Measurements from ENCODE around the gene RNF144B.

DNA sequence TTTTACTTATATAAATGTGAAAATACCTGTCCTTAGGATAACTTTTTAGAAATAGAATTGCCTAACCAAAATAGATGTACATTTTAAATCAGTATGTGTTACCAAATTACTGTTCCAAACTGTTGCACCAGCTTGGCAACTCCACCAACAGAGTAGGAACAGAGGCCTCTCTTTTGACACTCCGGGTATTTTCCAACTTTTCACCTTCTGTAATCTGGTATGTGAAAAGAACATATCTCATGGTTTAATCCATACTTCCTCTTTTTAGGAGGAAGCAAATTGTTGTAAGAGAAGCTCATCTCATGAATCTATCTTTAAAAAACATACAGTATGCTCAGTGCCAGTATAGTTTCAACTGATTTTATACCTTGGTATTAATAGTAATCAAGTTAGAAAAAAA, 24.9 kb downstream of the RNF144B start:
- TF ChIP-seq, protein P1, sequence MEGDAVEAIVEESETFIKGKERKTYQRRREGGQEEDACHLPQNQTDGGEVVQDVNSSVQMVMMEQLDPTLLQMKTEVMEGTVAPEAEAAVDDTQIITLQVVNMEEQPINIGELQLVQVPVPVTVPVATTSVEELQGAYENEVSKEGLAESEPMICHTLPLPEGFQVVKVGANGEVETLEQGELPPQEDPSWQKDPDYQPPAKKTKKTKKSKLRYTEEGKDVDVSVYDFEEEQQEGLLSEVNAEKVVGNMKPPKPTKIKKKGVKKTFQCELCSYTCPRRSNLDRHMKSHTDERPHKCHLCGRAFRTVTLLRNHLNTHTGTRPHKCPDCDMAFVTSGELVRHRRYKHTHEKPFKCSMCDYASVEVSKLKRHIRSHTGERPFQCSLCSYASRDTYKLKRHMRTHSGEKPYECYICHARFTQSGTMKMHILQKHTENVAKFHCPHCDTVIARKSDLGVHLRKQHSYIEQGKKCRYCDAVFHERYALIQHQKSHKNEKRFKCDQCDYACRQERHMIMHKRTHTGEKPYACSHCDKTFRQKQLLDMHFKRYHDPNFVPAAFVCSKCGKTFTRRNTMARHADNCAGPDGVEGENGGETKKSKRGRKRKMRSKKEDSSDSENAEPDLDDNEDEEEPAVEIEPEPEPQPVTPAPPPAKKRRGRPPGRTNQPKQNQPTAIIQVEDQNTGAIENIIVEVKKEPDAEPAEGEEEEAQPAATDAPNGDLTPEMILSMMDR (conservative IDR thresholded peaks at IDR 0.05; ENCODE audit: low read depth in 2 of 2): no peak
- no peak for TF ChIP-seq EZH2 (IDR thresholded peaks at IDR 0.05; ENCODE audit: low read depth, unreplicated experiment)
- no peak for TF ChIP-seq EZH2phosphoT487 (IDR thresholded peaks at IDR 0.05; ENCODE audit: unreplicated experiment)
- TF ChIP-seq POLR2AphosphoS5 (IDR thresholded peaks at IDR 0.05; ENCODE audit: low read depth): no peak
